CD4-positive, alpha-beta T cell treated with Interleukin-1 beta for 1 hour (primary cell): ENCODE measurements around the gene RHCG.
A peak's percentile ranks its signal among the peaks of the same experiment; 100 is the strongest.
"Not testable (repeated sequence)": the region's sequence is repeated elsewhere in the genome, so short reads cannot be mapped to it uniquely, and the experiment has no call there.

Experiments used
- DNase-seq, 2 donors: peaks; one replicate each; pipeline ENCODE4 v3.0.0-alpha.2; 2020 to 2022

RHCG gene

DNA sequence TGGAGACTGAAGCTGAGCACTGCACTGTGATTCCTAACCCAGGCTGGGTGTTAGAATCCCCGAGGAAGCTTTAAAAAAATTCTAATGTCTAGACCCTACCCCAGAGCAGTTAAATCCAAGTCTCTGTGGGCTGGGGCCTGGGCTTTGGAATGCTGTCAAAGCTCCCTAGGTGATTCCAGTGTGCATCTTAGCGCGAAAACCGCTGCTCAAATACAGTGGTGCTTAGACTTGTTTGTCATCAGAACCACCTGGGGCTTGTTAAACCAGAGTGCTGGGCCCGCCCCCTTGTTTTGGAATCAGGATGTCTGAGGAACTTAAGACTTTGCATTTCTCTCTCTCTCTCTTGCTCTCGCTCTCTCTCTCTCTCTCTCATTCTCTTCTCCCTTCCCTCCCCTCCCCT, 20.7 kb downstream of the RHCG start:
- DNase-seq, result no peak

DNA sequence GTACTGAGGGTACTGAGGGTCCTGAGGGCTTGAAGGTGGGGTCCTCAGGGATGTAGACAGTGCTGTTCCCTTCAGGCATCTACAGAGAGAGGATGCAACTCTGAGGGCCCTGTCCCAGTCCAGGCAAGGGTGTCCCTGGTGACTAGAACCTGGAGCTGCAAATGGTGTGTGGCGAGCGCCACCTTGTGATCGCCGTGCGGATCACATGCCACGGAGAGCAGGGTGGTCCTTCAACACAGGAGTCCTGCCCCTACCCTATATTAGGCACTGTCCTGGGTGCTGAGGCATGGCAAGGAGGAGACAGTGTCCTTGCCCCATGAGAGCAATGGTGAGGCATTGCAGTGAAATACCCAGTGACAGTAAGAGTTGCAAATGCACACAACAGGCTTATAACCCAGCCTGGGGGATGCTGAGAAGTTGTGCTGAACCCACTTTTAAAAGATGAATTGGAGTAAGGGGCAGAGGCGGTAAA, 23.6 kb downstream of the RHCG start:
- peak; percentile 15 to 52 for DNase-seq

- DNase-seq, result no peak
Observed at GRCh38 chr15:89469426-89470096, 26.8 kb downstream of the RHCG start.

- not testable (repeated sequence) for DNase-seq
Observed at GRCh38 chr15:89468813-89469212, 27.6 kb downstream of the RHCG start.

GRCh38 chr15:89463113-89463512, 33.3 kb downstream of the RHCG start:
- no peak for DNase-seq

- no peak for DNase-seq
Observed at GRCh38 chr15:89462198-89462912, 34.0 kb downstream of the RHCG start.

GRCh38 chr15:89461386-89461785, 35.0 kb downstream of the RHCG start:
- DNase-seq, result no peak

DNA sequence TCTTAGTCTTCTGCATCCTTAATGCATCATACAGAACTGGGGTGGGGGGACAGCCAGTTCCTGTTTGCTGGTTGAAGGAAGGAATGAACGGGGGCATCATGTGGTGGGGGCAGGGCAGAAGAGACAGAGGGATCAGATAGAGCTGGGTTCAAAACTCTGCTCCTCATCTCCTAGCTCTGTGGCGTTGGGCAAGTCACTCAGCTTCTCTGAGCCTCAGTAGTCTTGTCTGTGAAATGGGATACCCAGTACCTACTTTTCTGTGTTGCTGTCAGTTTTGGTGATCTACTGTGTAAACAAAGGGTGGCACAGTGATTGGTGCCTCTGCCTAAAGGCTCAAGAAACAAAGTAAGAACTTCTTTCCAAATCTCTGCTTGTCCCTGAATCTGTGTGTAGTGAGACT, 36.3 kb downstream of the RHCG start:
- no peak for DNase-seq

GRCh38 chr15:89459271-89460038, 36.9 kb downstream of the RHCG start:
- no peak for DNase-seq

GRCh38 chr15:89458440-89458839, 37.9 kb downstream of the RHCG start:
- DNase-seq, result no peak

GRCh38 chr15:89457086-89457485, 39.3 kb downstream of the RHCG start:
- no peak for DNase-seq

- DNase-seq, result no peak
Observed at GRCh38 chr15:89455535-89455934, 40.8 kb downstream of the RHCG start.

- DNase-seq, result no peak
Observed at GRCh38 chr15:89452330-89452836, 44.0 kb downstream of the RHCG start.

GRCh38 chr15:89451846-89452245, 44.5 kb downstream of the RHCG start:
- no peak for DNase-seq

DNA sequence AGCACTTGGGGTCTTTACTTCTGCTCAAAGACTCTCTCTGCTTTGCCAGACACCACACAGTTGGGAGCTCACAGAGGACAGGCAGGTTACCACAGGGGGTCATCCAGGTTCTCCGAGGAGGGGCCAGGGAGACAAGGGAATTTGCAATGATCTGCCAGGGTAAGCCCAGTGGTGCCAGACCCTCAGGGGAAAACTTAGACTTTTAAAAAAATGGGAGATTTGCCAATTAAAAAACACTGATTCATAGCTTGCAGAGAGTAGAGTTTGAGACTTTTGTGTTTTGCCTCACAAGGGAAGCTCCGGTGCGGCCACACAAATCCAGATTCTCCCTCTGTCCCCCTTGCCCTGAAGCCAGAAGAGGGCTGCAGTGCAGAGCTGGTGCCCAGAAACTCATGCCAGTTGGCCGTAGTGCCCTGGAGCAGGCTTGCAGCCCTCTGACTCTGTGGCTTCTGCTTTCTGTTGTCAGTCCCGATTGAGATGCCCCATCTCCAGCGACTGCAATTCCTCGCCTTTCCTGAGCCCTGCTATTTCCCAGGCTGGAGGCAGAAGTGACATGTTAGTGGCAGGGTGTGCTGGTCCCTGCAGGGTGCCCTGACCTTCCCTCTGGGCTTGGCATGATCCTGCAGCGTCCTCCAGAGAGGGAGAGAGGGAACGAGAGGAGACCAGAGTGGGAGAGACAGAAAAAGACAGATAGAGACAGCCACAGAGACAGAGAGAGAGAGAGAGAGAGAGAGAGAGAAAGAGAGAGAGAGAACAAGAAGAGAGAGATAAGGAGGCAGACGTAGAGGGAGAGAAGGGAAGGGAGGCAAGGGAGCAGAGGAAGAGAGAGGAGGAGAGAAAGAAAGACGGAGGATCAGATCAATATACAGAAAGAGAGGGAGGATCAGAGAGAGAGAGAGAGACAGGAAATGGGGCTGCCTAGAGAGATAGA, 46.0 kb downstream of the RHCG start:
- no peak for DNase-seq

- DNase-seq, result no peak
Observed at GRCh38 chr15:89448825-89449224, 47.6 kb downstream of the RHCG start.

DNA sequence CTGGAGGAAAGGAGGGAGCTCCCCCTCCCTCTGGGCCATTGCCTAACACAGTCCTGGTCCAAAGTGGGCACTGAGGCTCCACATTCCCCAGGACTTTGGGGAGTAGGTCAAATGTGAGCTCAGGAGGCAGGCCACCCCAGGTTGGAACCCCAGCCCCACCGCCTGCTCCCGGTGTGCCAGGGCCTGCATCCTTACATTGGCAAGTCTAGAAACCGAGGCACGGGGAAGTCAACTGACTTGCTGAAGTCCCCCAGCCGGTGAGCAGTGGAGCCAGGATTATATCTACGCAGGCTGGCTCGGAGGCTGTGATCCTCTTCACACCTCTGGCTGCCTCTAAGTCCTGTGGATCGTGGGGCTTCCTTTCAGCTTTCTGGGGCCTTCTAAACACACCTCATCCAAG, 48.7 kb downstream of the RHCG start:
- no peak for DNase-seq

GRCh38 chr15:89446255-89446891, 50.0 kb downstream of the RHCG start:
- no peak for DNase-seq

DNA sequence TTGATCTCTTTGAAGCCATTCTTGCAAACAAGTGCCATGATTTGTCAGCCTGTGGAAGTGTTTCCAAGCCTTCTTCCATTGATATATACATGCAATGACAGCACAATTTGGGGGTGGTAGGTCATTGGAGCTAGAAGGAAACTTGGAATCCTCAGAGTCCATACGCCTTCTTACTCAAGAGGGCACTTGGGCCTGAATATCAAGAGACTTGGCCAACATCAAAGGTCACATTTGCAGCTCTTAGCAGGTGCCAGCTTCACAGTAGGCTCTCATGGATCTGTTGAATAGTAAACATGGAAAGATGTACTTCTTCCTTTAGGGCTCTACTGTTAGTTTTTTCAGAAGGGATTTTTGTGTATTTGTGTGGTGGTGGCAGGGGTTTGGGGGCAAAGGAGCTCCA, 50.9 kb downstream of the RHCG start:
- DNase-seq, result no peak

GRCh38 chr15:89444241-89445225, 51.9 kb downstream of the RHCG start:
- DNase-seq, result no peak

- no peak for DNase-seq
Observed at GRCh38 chr15:89443581-89443980, 52.8 kb downstream of the RHCG start.
